22Rv1 (cell line): ENCODE measurements around the gene CTNND2.

ENCODE experiments used
- H3K27ac ChIP-seq: fragments of 450-650 bp; 2 replicates; pipeline ENCODE4 v1.5.1; 2017
- CTCF ChIP-seq: fragments of 450-650 bp; IDR thresholded peaks from 2 replicates; pipeline ENCODE4 v1.5.1; 2017; ENCODE audit warnings: mild to moderate bottlenecking
- ZFX ChIP-seq: fragments of 450-650 bp; IDR thresholded peaks from 2 replicates; pipeline ENCODE4 v1.6.1; 2017; ENCODE audit warnings: antibody characterized with exemption, borderline replicate concordance

Gene CTNND2

DNA sequence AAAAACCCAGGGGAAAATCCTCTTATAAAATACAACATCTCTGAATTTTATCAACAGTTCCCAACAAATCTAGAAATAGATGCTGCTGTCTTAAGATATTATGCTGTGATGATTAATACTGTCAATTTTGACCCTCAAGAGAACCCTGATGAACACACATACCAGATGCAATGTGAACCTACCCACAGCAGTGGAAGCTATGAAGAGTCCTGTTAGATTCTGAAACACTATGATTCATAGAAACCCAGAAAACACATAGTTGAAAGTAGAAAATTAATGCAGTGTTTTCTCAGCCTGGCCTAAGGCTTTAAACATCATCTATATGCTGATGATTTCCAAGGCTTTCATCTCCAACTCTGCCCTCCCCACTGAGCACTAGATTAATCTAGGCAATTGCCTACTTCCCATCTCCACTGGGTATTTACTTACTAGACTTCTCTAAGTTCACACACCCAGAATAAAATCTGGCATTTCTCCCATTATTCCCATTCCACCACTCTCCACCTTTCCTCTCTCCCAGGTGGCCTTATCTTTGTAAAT is 296.2 kb downstream of the CTNND2 start:
- TF ChIP-seq ZFX (no peak), CTCF (no peak)
- H3K27ac ChIP-seq = no peak overlapping the region

- H3K27ac ChIP-seq = no peak overlapping the region
These were observed 301.9 kb downstream of the CTNND2 start for GRCh38 chr5:11602298-11602697.

DNA sequence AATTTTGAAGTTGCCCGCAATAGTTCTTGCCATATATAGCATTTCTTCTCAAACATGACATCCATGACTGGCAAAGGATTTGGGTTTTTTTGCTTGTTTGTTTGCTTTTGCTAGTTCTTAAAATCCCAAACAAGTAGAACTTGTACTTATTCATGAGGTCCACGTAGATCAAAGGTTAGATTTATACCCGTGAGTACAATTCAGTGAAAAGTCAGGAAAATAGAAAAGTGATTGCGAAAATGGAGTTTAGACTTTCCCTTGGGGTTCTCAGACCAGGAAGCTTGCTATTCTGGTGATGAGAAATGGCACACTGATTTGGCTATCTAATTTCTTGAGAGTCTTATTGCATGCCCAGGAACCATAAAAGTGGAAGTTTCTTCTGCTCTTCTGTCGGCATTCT is 304.7 kb downstream of the CTNND2 start:
- no peak overlapping the region for H3K27ac ChIP-seq
- TF ChIP-seq ZFX (no peak), CTCF (no peak)

More at GRCh38 chr5:11602298-11602697, 301.9 kb downstream of the CTNND2 start:
- TF ChIP-seq CTCF (no peak), ZFX (no peak)

DNA sequence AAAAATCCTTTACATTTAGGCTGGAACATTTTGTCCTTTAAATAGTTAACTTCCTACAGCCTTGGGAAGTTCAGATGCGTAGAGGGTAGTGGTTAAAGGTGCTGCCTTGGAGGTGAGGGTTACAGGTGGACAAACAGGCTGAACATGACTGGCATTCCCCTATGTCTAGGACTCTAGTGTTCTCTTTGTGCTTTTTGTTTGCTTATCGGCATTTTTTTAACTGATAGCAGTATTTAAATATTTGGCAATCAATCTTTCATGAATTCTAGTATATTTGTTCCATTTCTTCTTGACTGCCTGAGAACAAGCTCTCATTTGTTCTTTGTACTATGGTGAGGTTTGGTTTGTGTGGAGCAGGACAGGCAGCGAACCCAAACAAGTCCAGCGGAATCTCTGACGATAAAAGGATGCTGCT is 307.6 kb downstream of the CTNND2 start:
- H3K27ac ChIP-seq = no peak overlapping the region
- TF ChIP-seq CTCF (no peak), ZFX (no peak)

DNA sequence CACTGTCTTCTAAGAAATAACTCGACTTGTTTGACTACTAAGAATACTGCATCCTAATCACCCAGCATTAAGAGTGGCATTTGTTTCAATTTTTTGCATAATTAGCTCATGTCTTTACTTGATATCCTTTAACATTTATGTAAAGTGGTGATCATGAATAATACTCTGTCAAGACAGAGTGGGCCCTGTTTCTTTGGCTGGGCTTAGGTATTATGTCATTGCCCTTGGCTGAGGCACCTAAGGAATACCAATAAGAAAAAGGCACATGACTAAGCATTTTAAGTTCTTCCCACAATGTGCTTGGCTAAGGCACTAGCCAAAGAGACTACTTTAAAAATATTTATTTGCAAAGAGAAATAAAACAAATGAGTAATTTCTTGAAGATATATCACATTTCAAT is 308.1 kb downstream of the CTNND2 start:
- TF ChIP-seq ZFX (no peak), CTCF (no peak)
- no peak overlapping the region for H3K27ac ChIP-seq

- no peak for TF ChIP-seq ZFX
- TF ChIP-seq CTCF = no peak
- no peak overlapping the region for H3K27ac ChIP-seq
These were observed 309.2 kb downstream of the CTNND2 start for GRCh38 chr5:11595045-11595444.

- H3K27ac ChIP-seq = no peak overlapping the region
- TF ChIP-seq ZFX = no peak
- no peak for TF ChIP-seq CTCF
These were observed 310.2 kb downstream of the CTNND2 start for GRCh38 chr5:11594021-11594420.
